GM18861 (cell line): ENCODE data around the gene CLASRP.
A peak's percentile ranks its signal among the peaks of the same experiment; 100 is the strongest.
"Not testable (repeated sequence)": the region's sequence is repeated elsewhere in the genome, so short reads cannot be mapped to it uniquely, and the experiment has no call there.

Source experiments
- ATAC-seq: cut with Tn5 transposase; IDR thresholded peaks from one replicate; pipeline ENCODE4 v1.9.1; 2021; ENCODE audit not compliant: unreplicated experiment

CLASRP gene

GRCh38 chr19:45038931-45039893 lies at the start of gene CLASRP:
TSS of gene CLASRP (plus strand) at chr19:45039045. CDS start at chr19:45040213, 1,168 bp downstream.
- ATAC-seq, result peak; percentile 72

GRCh38 chr19:44990459-44990858 lies 48.4 kb upstream of the CLASRP start:
- no peak for ATAC-seq

- no peak for ATAC-seq
Measured at GRCh38 chr19:44990966-44991365, 47.9 kb upstream of the CLASRP start.

GRCh38 chr19:44992336-44993163 lies 46.3 kb upstream of the CLASRP start:
- no peak for ATAC-seq

GRCh38 chr19:44993526-44993925 lies 45.3 kb upstream of the CLASRP start:
- ATAC-seq, result no peak

GRCh38 chr19:44993926-44994537 lies 44.8 kb upstream of the CLASRP start:
- no peak for ATAC-seq

GRCh38 chr19:44998025-44998424 lies 40.8 kb upstream of the CLASRP start:
- ATAC-seq, result no peak

GRCh38 chr19:44999131-44999925 lies 39.5 kb upstream of the CLASRP start:
- not testable (repeated sequence) for ATAC-seq

GRCh38 chr19:45000665-45001064 lies 38.2 kb upstream of the CLASRP start:
- ATAC-seq, result not testable (repeated sequence)

GRCh38 chr19:45001087-45001739 lies 37.6 kb upstream of the CLASRP start, which contains the start of gene RELB:
TSS of gene RELB (plus strand) at chr19:45001464. CDS start at chr19:45001580, 116 bp downstream.
- ATAC-seq, result peak; percentile 43

GRCh38 chr19:45003485-45003884 lies 35.4 kb upstream of the CLASRP start:
- ATAC-seq, result no peak

- ATAC-seq, result no peak
Measured at GRCh38 chr19:45005787-45006186, 33.1 kb upstream of the CLASRP start.

- no peak for ATAC-seq
Measured at GRCh38 chr19:45008552-45008951, 30.3 kb upstream of the CLASRP start.

- ATAC-seq, result no peak
Measured at GRCh38 chr19:45009625-45010255, 29.1 kb upstream of the CLASRP start.

GRCh38 chr19:45010306-45010705 lies 28.5 kb upstream of the CLASRP start:
- no peak for ATAC-seq

- no peak for ATAC-seq
Measured at GRCh38 chr19:45011959-45012358, 26.9 kb upstream of the CLASRP start.

- ATAC-seq, result peak; percentile 62
Measured at GRCh38 chr19:45016388-45017314, 22.2 kb upstream of the CLASRP start.

- no peak for ATAC-seq
Measured at GRCh38 chr19:45019187-45019586, 19.7 kb upstream of the CLASRP start.
